Muscle layer of colon (tissue), 2 donors: ENCODE measurements around the gene MSX1.

ENCODE experiments used
- H3K27ac ChIP-seq: one replicate; pipeline ENCODE4 v1.7.0; 2013; ENCODE audit warnings: low read depth, mild to moderate bottlenecking, low read length, moderate library complexity
- H3K27me3 ChIP-seq, 2 donors: one replicate each; pipeline ENCODE4 v1.7.0; 2013; ENCODE audit warnings: low read length in 2 of 2, mild to moderate bottlenecking in 2 of 2; ENCODE audit not compliant: insufficient read depth in 2 of 2, control insufficient read depth in 1 of 2
- H3K36me3 ChIP-seq: one replicate; pipeline ENCODE4 v1.7.0; 2013; ENCODE audit warnings: mild to moderate bottlenecking, low read length; ENCODE audit not compliant: insufficient read depth
- H3K4me1 ChIP-seq: one replicate; pipeline ENCODE4 v1.7.0; 2013; ENCODE audit warnings: mild to moderate bottlenecking, low read length; ENCODE audit not compliant: insufficient read depth
- H3K4me3 ChIP-seq, 2 donors: one replicate each; pipeline ENCODE4 v1.7.0; 2013; ENCODE audit warnings: low read length in 2 of 2, low read depth in 1 of 2, mild to moderate bottlenecking in 1 of 2, moderate library complexity in 1 of 2
- H3K9ac ChIP-seq: one replicate; pipeline ENCODE4 v1.7.0; 2013; ENCODE audit warnings: low read length
- H3K9me3 ChIP-seq: one replicate; pipeline ENCODE4 v1.7.0; 2013; ENCODE audit warnings: mild to moderate bottlenecking, low read length
- donor health status: abdominal sarcoma.
- donor health status: Adenocarcinoma of cecum.

The MSX1 gene

DNA sequence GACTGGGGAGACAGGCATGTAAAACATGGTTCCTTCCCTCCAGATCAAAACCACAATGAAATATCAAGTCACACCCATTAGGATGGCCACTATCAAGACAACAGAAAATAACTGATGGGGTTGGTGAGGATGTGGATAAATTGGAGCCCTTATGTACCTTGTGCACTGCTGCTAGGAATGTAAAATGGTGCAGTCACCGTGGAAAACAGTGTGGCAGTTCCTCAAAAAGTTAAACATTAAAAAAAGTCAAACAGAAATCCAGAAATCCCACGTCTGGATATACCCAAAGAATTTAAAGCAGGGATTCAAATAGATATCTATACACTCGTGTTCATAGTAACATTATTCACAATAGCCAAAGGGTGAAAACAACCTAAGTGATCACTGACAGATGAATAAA is 35.2 kb upstream of the MSX1 start:
- no peak overlapping the region for H3K27ac ChIP-seq
- no peak overlapping the region for H3K9ac ChIP-seq
- H3K4me3 ChIP-seq = no peak overlapping the region
- no peaks in the 10 kb centered on the region for H3K4me1 ChIP-seq
- no peaks in the 10 kb centered on the region for H3K36me3 ChIP-seq
- H3K9me3 ChIP-seq = no peaks in the 10 kb centered on the region
- H3K27me3 ChIP-seq = no peaks in the 10 kb centered on the region

DNA sequence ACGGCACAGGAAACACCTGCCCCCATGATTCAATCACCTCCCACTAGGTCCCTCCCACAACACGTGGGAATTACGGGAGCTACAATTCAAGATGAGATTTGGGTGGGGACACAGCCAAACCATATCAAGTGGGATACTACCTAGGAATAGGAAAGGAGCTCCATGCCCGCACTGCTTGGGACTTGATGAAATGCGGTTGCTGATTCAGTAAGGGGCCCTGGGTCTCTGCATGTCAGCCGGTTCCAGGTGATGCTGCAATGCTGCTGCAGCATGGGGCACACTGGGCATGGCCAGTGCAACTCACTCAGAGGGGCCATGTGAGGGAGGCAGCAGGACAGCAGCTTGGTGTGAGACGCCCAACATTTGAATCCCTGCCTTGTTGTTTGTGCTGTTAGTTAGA is 34.0 kb upstream of the MSX1 start:
- Histone ChIP-seq H3K9me3 (no peaks in the 10 kb centered on the region), H3K4me1 (no peaks in the 10 kb centered on the region), H3K36me3 (no peaks in the 10 kb centered on the region), H3K27ac (no peak overlapping the region), H3K27me3 (no peaks in the 10 kb centered on the region), H3K4me3 (no peak overlapping the region), H3K9ac (no peak overlapping the region)

GRCh38 chr4:4829837-4830236 is 29.6 kb upstream of the MSX1 start:
- Histone ChIP-seq H3K27me3 (no peaks in the 10 kb centered on the region), H3K36me3 (no peaks in the 10 kb centered on the region), H3K9ac (no peak overlapping the region), H3K27ac (no peak overlapping the region), H3K4me1 (no peaks in the 10 kb centered on the region), H3K4me3 (no peak overlapping the region), H3K9me3 (no peaks in the 10 kb centered on the region)

DNA sequence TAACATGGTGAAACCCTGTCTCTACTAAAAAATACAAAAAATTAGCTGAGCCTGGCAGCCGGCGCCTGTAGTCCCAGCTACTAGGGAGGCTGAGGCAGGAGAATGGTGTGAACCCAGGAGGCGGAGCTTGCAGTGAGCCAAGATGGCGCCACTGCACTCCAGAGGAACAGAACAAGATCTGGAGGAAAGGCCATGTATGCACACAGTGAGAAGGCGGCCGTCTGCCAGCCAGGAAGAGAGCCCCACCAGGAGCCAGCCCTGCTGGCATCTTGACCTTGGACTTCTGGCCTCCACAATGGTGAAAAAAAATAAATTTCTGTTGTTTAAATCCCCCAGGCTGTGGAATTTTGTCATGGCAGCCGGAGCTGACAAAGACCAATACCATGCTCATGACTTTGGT is 28.2 kb upstream of the MSX1 start:
- Histone ChIP-seq H3K4me3 (no peak overlapping the region), H3K9me3 (no peaks in the 10 kb centered on the region), H3K27me3 (no peaks in the 10 kb centered on the region), H3K4me1 (no peaks in the 10 kb centered on the region), H3K36me3 (no peaks in the 10 kb centered on the region), H3K9ac (no peak overlapping the region), H3K27ac (no peak overlapping the region)

DNA sequence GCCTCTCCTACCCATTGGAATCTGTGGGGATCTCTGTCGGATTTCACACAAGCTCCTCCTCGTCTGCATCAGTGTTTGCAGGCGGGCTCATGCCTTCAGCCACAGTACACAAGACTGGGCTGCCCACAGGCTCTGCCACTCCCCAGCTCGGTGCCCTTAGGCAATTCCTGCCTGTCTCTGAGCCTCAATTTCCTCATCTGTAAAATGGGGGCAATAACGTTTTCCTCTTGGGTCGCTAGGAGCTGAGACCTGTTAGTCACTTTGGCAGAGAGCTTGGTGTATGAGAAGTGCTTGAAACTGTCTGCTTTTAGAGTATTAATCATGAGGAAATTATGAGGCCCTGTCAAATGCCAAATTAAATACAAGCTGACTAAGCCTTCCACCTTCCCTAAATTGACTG is 27.6 kb upstream of the MSX1 start:
- no peaks in the 10 kb centered on the region for H3K36me3 ChIP-seq
- H3K9me3 ChIP-seq = no peaks in the 10 kb centered on the region
- H3K27ac ChIP-seq = no peak overlapping the region
- no peaks in the 10 kb centered on the region for H3K27me3 ChIP-seq
- no peak overlapping the region for H3K4me3 ChIP-seq
- no peak overlapping the region for H3K9ac ChIP-seq
- no peaks in the 10 kb centered on the region for H3K4me1 ChIP-seq

- Histone ChIP-seq H3K9ac (no peak overlapping the region), H3K4me1 (no peaks in the 10 kb centered on the region), H3K36me3 (no peaks in the 10 kb centered on the region), H3K4me3 (no peak overlapping the region), H3K27ac (no peak overlapping the region), H3K27me3 (no peaks in the 10 kb centered on the region), H3K9me3 (no peaks in the 10 kb centered on the region)
Observed at GRCh38 chr4:4836044-4836443, 23.4 kb upstream of the MSX1 start.

GRCh38 chr4:4837316-4837715 is 22.1 kb upstream of the MSX1 start:
- no peak overlapping the region for H3K27ac ChIP-seq
- no peaks in the 10 kb centered on the region for H3K36me3 ChIP-seq
- H3K9ac ChIP-seq = no peak overlapping the region
- no peaks in the 10 kb centered on the region for H3K27me3 ChIP-seq
- H3K4me3 ChIP-seq = no peak overlapping the region
- no peaks in the 10 kb centered on the region for H3K4me1 ChIP-seq
- H3K9me3 ChIP-seq = no peaks in the 10 kb centered on the region

GRCh38 chr4:4838051-4838935 is 21.2 kb upstream of the MSX1 start:
- H3K9me3 ChIP-seq = no peaks in the 10 kb centered on the region
- no peaks in the 10 kb centered on the region for H3K27me3 ChIP-seq
- H3K27ac ChIP-seq = no peak overlapping the region
- H3K4me1 ChIP-seq = no peaks in the 10 kb centered on the region
- H3K4me3 ChIP-seq = no peak overlapping the region
- no peak overlapping the region for H3K9ac ChIP-seq
- H3K36me3 ChIP-seq = no peaks in the 10 kb centered on the region

GRCh38 chr4:4838936-4839810 is 20.3 kb upstream of the MSX1 start:
- H3K27ac ChIP-seq = no peak overlapping the region
- no peaks in the 10 kb centered on the region for H3K9me3 ChIP-seq
- no peaks in the 10 kb centered on the region for H3K27me3 ChIP-seq
- H3K36me3 ChIP-seq = no peaks in the 10 kb centered on the region
- H3K4me1 ChIP-seq = no peaks in the 10 kb centered on the region
- no peak overlapping the region for H3K4me3 ChIP-seq
- no peak overlapping the region for H3K9ac ChIP-seq

DNA sequence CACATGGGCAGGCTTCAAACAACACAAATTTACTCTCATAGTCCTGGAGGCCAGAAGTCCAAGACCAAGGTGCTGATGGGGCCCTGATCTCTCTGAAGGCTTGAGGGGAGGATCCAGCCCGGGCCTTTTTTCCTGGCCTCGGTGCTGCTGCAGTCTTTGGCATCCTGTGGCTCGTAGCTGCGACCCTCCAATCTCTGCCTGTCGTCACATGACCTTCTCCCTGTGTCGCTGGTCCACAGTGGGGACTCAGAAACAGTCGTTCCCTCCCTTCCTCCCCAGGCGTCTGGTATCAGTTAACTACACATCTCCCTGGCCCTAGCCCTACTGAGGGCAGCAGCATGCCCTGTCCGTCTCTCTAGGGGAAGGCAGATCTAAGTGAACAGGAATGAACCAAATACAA is 19.1 kb upstream of the MSX1 start:
- no peak overlapping the region for H3K4me3 ChIP-seq
- H3K4me1 ChIP-seq = no peaks in the 10 kb centered on the region
- no peaks in the 10 kb centered on the region for H3K27me3 ChIP-seq
- no peak overlapping the region for H3K9ac ChIP-seq
- no peaks in the 10 kb centered on the region for H3K9me3 ChIP-seq
- H3K36me3 ChIP-seq = no peaks in the 10 kb centered on the region
- H3K27ac ChIP-seq = no peak overlapping the region

GRCh38 chr4:4841156-4841555 is 18.3 kb upstream of the MSX1 start:
- Histone ChIP-seq H3K27me3 (peaks cover 0 to 2% of the 10 kb centered on the region in 2 donors), H3K27ac (no peak overlapping the region), H3K4me3 (no peak overlapping the region)

More at GRCh38 chr4:4841156-4841555, 18.3 kb upstream of the MSX1 start:
- Histone ChIP-seq H3K36me3 (no peaks in the 10 kb centered on the region), H3K9me3 (no peaks in the 10 kb centered on the region), H3K4me1 (no peaks in the 10 kb centered on the region), H3K9ac (no peak overlapping the region)
